GM20000 (cell line): ENCODE results near the gene EXOC1.
A peak's percentile ranks its signal among the peaks of the same experiment; 100 is the strongest.

Experiments
- DNase-seq: peaks from one replicate; pipeline ENCODE4 v3.0.0; 2012; ENCODE audit warnings: low spot score
- TF ChIP-seq, protein P1 (sequence below): IDR thresholded peaks from 2 replicates; pipeline ENCODE4 v1.5.1; 2012; ENCODE audit warnings: mild to moderate bottlenecking, control low read depth; ENCODE audit errors: extremely low read depth, missing control alignments

The EXOC1 gene

DNA sequence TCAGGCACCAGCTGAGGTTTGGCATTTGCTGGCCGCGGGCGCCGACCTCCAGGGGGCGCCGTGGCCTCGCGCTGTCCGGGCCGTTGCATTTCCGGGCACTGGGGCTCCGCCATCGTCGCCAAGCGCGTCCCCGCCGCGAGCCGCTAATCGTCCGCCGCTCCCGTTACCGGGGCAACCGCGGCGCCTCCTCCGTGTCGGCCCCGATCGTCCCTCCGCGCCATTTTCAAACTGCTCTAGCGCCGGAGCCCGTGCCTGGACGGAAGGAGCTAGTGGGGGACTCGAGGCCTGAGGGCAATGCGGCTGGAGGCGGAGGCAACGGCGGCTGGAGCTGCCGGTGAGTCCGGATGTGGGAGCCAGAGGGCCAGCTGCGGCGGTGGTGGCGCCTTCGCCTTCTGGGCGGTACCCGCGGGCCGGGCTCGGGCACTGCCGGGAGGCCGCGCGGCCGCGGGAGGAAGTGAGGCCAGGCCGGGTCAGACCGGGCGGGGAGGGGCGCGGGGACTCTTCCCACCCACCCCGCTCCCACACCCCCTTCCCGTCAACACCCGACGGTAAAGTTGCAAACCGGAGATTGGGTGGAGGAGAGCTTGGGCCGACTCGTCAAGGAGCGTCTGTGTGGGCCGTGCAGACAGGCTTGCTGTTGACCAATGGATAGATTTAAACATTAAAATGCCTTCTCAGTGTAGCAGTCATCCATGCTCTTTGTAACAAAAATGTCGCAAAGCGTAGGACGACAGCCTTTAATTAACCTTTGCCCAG lies 95.5 kb downstream of the EXOC1 start, which contains the start of gene CEP135:
CEP135 (plus strand) TSS at position 220 of the 756 bp plus-strand sequence. CDS start 3,186 bp downstream, outside the sequence.
- peak; percentile 93 for DNase-seq
- TF ChIP-seq, protein P1, sequence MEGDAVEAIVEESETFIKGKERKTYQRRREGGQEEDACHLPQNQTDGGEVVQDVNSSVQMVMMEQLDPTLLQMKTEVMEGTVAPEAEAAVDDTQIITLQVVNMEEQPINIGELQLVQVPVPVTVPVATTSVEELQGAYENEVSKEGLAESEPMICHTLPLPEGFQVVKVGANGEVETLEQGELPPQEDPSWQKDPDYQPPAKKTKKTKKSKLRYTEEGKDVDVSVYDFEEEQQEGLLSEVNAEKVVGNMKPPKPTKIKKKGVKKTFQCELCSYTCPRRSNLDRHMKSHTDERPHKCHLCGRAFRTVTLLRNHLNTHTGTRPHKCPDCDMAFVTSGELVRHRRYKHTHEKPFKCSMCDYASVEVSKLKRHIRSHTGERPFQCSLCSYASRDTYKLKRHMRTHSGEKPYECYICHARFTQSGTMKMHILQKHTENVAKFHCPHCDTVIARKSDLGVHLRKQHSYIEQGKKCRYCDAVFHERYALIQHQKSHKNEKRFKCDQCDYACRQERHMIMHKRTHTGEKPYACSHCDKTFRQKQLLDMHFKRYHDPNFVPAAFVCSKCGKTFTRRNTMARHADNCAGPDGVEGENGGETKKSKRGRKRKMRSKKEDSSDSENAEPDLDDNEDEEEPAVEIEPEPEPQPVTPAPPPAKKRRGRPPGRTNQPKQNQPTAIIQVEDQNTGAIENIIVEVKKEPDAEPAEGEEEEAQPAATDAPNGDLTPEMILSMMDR: peak; percentile 94

DNA sequence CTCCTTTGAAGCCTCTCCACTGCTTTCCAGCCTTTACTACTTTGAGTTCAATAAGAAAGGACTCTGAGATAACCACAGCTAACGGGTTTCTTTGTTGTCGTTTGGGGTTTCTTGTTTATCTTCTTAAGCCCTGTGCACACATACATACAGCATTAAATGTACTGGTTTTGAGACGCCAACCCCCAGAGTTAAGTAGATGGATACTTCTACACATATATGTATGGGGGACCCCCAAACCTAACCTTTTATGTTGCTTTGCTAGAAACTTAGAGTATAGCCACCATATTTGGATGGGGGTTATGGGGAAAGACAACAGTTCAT lies 96.0 kb downstream of the EXOC1 start:
- no peak for DNase-seq
- TF ChIP-seq, protein P1: no peak

DNA sequence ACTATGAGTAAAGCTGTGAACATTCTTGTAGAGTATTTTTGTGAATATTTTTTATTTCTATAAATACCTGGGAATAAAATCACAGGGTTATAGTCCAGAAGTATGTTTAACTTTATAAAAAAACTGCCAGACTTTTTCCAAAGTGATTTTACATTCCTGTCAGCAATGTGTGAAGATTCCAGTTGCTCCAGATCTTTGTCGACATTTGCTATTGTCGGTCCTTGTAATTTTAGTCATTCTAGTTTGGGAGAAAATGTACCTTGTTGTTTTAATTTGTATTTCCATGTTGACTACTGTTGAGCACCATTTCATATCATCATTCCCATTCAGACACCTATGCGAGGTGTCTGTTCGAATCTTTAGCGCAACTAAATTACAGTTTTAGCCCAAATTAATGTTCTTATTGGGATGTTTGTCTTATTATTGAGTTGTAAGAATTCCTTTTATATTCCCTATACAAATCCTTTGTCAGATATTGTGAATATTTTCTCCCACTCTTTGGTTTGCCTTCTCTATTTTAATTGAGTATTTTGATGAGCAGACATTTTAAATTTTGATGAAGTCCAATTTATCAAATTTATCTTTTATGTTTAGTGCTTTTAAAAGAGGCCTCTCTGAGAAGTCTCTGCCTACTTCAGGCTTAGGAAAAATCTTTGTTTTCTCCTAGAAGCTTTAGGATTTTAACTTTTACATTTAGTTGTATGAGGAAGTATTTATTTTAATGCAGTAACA lies 97.9 kb downstream of the EXOC1 start:
- no peak for DNase-seq
- TF ChIP-seq, protein P1: no peak
